PC-3 (cell line): ENCODE data around the gene SVOPL.

Experiments used
- CTCF ChIP-seq: fragments of 300-600 bp; sonication (generic); conservative IDR thresholded peaks from 2 replicates; pipeline ENCODE4 v1.5.1; 2017; ENCODE audit warnings: antibody characterized with exemption, low read depth, mild to moderate bottlenecking, low read length
- EZH2 ChIP-seq: fragments of 300-600 bp; sonication (generic); IDR thresholded peaks from one replicate; pipeline ENCODE4 v1.6.1; 2017; ENCODE audit warnings: antibody characterized with exemption, mild to moderate bottlenecking, low read length; ENCODE audit not compliant: unreplicated experiment
- EZH2phosphoT487 ChIP-seq: fragments of 300-600 bp; sonication (generic); IDR thresholded peaks from 2 replicates; pipeline ENCODE4 v1.6.1; 2018; ENCODE audit warnings: mild to moderate bottlenecking, antibody characterized with exemption, low read length, borderline replicate concordance

GRCh38 chr7:138705167-138705566, 4.0 kb upstream of the SVOPL start:
- no peak for TF ChIP-seq CTCF
- no peak for TF ChIP-seq EZH2
- TF ChIP-seq EZH2phosphoT487: no peak
